Measurements from ENCODE around the gene MORF4L1.
"Not testable (repeated sequence)": the region's sequence is repeated elsewhere in the genome, so short reads cannot be mapped to it uniquely, and the experiment has no call there.

MORF4L1 gene

DNA sequence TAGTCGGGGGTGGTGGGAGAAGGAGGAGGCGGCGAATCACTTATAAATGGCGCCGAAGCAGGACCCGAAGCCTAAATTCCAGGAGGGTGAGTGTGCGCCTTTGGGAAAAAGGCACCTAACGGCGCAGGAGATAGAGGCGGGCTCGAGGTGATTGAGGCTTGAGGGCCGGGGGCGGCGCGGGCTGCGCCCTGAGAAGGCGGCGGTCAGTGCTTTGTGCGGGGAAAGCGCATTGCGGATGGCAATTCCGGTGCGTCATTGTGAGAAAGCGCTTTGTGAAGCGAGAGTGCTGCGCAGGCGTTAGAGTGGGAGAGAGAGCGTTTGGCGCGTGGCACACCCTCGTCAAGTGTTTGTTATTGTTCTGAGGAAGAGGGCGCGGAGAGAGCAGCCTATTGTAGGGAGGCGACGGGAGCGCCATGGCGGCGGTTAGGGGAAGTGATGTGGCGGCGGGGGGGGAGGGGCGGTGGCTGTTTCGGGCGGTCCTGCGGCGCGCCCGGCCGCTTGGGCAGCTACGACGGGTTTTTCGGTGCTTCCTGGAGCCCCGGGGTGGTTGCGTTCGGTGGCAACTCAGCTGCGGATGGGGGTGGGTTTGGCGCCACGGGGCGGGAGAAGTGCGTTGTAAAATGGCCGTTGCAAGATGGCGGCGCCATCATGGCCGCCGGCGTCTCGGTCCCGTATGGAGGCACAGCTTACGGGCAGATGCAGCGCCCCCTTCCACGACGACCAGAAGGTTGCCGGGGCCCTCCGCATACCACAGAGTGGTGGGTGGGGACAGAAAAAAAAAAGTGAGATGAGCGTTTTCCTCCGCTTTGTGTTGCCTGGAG lies 492 bp downstream of the MORF4L1 start:
- DNase-seq, result peak; percentile 93
- Histone ChIP-seq H3K4me3 (ENCODE audit: low read depth, low read length) (peak overlapping the region; percentile 95), H3K27ac (peak overlapping the region; percentile 100), H3K36me3 (peaks cover 6% of the 10 kb centered on the region), H3K9me3 (ENCODE audit: severe bottlenecking) (no peaks in the 10 kb centered on the region), H3K27me3 (ENCODE audit: insufficient read depth, low read depth, severe bottlenecking) (no peaks in the 10 kb centered on the region)
- TF ChIP-seq, protein P1, sequence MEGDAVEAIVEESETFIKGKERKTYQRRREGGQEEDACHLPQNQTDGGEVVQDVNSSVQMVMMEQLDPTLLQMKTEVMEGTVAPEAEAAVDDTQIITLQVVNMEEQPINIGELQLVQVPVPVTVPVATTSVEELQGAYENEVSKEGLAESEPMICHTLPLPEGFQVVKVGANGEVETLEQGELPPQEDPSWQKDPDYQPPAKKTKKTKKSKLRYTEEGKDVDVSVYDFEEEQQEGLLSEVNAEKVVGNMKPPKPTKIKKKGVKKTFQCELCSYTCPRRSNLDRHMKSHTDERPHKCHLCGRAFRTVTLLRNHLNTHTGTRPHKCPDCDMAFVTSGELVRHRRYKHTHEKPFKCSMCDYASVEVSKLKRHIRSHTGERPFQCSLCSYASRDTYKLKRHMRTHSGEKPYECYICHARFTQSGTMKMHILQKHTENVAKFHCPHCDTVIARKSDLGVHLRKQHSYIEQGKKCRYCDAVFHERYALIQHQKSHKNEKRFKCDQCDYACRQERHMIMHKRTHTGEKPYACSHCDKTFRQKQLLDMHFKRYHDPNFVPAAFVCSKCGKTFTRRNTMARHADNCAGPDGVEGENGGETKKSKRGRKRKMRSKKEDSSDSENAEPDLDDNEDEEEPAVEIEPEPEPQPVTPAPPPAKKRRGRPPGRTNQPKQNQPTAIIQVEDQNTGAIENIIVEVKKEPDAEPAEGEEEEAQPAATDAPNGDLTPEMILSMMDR (IDR thresholded peaks at IDR 0.05; ENCODE audit: low read depth, low read length), result peak; percentile 74

DNA sequence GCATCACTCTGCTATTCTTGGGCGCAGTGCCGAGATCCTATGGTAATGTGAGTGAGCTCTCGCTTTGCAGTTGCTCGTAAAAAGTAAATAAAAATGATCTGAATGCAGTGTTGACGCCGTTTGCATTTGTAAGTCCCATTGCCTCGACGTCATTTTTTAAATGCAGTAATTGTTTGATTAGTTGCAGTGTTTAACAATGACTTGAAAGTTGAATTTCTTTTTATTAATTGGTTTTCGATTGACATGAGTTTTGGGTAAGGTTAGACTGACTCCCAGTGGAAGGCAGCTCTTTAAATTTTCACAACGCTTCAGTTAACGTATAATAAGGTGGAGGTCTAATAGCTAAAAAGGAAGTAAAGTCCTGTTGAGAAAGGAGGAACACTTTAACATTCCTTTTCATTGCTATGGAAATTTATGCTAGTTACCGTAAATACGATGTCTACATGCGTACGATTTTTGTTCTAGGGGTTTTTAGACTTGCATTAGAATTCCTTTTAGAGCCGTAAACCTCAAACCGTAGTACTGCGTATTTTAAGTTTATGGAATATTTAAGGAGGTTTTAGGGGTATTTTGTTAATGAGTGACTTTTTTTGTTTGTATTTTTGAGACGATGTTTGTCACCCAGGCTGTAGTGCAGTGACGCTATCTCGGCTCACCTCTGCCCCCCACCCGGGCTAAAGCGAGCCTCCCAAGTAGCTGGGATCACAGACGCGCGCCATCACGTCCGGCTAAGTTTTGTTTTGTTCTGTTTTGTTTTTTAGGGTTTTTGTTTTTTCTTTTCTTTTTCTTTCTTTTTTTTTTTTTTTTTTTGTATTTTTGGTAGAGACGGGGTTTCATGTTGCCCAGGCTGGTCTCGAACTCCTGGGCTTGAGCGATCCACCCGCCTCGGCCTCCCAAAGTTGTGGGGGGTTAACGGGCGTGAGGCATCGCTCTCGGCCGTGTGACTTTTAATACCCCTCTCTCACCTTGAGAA lies 1.4 kb downstream of the MORF4L1 start:
- peak overlapping the region; percentile 100 for H3K27ac ChIP-seq
- DNase-seq, result no peak
- no peaks in the 10 kb centered on the region for H3K9me3 ChIP-seq (ENCODE audit: severe bottlenecking)
- H3K27me3 ChIP-seq (ENCODE audit: insufficient read depth, low read depth, severe bottlenecking), result no peaks in the 10 kb centered on the region
- H3K4me3 ChIP-seq (ENCODE audit: low read depth, low read length), result peak overlapping the region; percentile 95
- H3K36me3 ChIP-seq, result peaks cover 14% of the 10 kb centered on the region
- TF ChIP-seq, protein P1 (IDR thresholded peaks at IDR 0.05; ENCODE audit: low read depth, low read length), result no peak

DNA sequence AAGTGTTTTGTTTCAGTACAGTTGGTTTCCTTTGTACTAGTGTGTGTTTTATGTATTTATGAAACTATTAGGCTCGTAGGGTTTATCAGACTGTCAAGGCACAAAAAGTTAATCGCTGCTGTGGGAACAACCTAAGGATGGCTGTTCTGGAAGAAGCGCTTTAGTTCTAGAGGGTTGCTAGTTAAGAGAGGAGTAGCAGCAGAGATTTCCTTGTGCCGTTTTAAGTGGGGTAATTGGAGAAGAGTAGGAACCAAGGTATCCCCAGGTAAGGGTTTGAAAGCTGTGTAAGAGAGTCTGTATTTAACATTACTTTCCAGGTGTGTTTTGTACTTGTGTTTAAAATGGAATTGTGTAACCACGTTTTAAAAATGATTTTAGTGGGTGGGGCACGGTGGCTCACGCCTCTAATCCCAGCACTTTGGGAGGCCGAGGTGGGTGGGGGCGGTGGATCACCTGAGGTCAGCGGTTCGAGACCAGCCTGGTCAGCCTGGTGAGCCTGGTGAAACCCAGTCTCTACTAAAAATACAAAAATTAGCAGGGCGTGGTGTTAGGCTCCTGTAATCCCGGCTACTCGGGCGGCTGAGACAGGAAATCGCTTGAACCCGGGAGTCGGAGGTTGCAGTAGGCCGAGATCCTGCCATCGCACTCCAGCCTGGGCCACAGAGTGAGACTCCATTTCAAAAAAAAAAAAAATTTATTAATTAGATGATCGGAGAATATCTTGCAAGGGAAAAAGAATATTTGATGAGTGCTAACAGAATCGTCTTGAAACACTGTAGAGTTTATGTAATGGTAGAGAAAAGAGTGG lies 2.6 kb downstream of the MORF4L1 start:
- TF ChIP-seq, protein P1 (IDR thresholded peaks at IDR 0.05; ENCODE audit: low read depth, low read length), result no peak
- no peak for DNase-seq
- no peak overlapping the region; the same call in 1 of the 2 replicates for H3K27ac ChIP-seq

DNA sequence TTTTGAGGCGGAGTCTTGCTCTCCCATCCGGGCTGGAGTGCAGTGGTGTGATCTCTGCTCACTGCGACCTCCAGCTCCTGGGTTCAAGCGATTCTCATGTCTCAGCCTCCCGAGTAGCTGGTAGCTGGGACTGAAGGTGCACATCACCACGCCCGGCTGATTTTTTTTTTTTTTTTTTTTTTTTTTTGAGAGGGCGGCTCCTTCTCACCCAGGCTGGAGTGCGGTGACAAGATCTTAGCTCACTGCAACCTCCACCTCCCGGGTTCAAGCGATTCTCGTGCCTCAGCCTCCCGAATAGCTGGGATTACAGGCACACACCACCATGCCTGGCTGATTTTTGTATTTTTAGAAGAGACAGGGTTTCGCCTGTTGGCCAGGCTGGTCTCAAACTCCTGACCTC lies 4.3 kb downstream of the MORF4L1 start:
- H3K4me3 ChIP-seq (ENCODE audit: low read depth, low read length); H3K9me3 ChIP-seq (ENCODE audit: severe bottlenecking); H3K27me3 ChIP-seq (ENCODE audit: insufficient read depth, low read depth, severe bottlenecking); DNase-seq: not testable (repeated sequence)
- H3K27ac ChIP-seq, result peak overlapping the region; percentile 61; the same call in 1 of the 2 replicates
- peaks cover 28% of the 10 kb centered on the region for H3K36me3 ChIP-seq

More for the DNA sequence above, 2.6 kb downstream of the MORF4L1 start:
- H3K4me3 ChIP-seq (ENCODE audit: low read depth, low read length), result peak overlapping the region; percentile 95
- peaks cover 14% of the 10 kb centered on the region for H3K36me3 ChIP-seq
- no peaks in the 10 kb centered on the region for H3K9me3 ChIP-seq (ENCODE audit: severe bottlenecking)
- H3K27me3 ChIP-seq (ENCODE audit: insufficient read depth, low read depth, severe bottlenecking), result no peaks in the 10 kb centered on the region

DNA sequence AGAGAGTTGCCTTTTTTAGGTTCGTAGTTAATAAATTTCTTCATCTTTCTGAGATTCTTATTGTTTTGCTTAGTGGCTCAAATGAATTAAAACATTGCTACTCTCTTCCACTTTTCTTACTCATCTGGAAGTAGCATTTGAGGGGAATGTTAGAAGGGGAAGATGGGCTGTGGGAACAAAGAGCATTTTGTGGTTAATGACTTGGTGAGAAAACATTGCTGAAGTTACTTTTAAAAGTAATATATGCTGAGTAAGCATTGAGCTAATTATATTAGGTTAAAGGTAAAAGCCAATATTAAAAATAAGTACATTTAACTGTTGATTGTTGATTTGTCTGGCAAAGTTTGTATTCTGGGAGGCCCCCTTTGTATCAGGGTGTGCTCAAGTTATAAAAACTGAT lies 5.7 kb downstream of the MORF4L1 start:
- TF ChIP-seq, protein P1 (IDR thresholded peaks at IDR 0.05; ENCODE audit: low read depth, low read length), result no peak
- Histone ChIP-seq H3K4me3 (ENCODE audit: low read depth, low read length) (no peak overlapping the region), H3K27ac (peak overlapping the region; percentile 61)

More for the DNA sequence above, 5.7 kb downstream of the MORF4L1 start:
- no peaks in the 10 kb centered on the region for H3K9me3 ChIP-seq (ENCODE audit: severe bottlenecking)
- no peaks in the 10 kb centered on the region for H3K27me3 ChIP-seq (ENCODE audit: insufficient read depth, low read depth, severe bottlenecking)
- peaks cover 35% of the 10 kb centered on the region for H3K36me3 ChIP-seq
- DNase-seq, result no peak

Data from WERI-Rb-1 (cell line).